Loucy (cell line): ENCODE data around the gene RBMS3.

Source experiments
- H2AFZ ChIP-seq: fragments of 200-600 bp; sonication (generic); 2 replicates; pipeline ENCODE4 v1.6.0; 2016; ENCODE audit warnings: antibody characterized with exemption, mild to moderate bottlenecking, low read length, moderate library complexity
- H3F3A ChIP-seq: fragments of 200-600 bp; 2 replicates; pipeline ENCODE4 v1.6.0; 2016; ENCODE audit warnings: antibody characterized with exemption, low read depth, mild to moderate bottlenecking
- H3K27me3 ChIP-seq: fragments of 200-600 bp; sonication (generic); 2 replicates; pipeline ENCODE4 v1.6.1; 2014; ENCODE audit warnings: low read length, mild to moderate bottlenecking; ENCODE audit not compliant: insufficient read depth, poor library complexity, severe bottlenecking
- H3K36me3 ChIP-seq: fragments of 200-600 bp; sonication (generic); 2 replicates; pipeline ENCODE4 v1.6.1; 2016; ENCODE audit warnings: low read length; ENCODE audit not compliant: insufficient read depth
- H3K4me1 ChIP-seq: fragments of 200-600 bp; sonication (generic); 2 replicates; pipeline ENCODE4 v1.5.1; 2014; ENCODE audit warnings: low read length, mild to moderate bottlenecking; ENCODE audit not compliant: insufficient read depth, poor library complexity, severe bottlenecking
- H3K4me2 ChIP-seq: fragments of 200-600 bp; sonication (generic); 2 replicates; pipeline ENCODE4 v1.6.0; 2014; ENCODE audit warnings: antibody characterized with exemption, low read length, low read depth, mild to moderate bottlenecking; ENCODE audit not compliant: poor library complexity, severe bottlenecking
- H3K4me3 ChIP-seq: fragments of 200-600 bp; sonication (generic); 2 replicates; pipeline ENCODE4 v1.5.1; 2014; ENCODE audit warnings: low read length, mild to moderate bottlenecking, mixed read lengths; ENCODE audit not compliant: poor library complexity, severe bottlenecking
- H3K79me2 ChIP-seq: fragments of 200-600 bp; sonication (generic); 2 replicates; pipeline ENCODE4 v1.6.1; 2014; ENCODE audit warnings: low read length; ENCODE audit not compliant: insufficient read depth
- H3K9ac ChIP-seq: fragments of 200-600 bp; sonication (generic); 2 replicates; pipeline ENCODE4 v1.6.0; 2014; ENCODE audit warnings: mild to moderate bottlenecking, low read depth, low read length, moderate library complexity; ENCODE audit not compliant: poor library complexity, severe bottlenecking
- H3K9me2 ChIP-seq: fragments of 200-600 bp; sonication (generic); replicated peaks from 2 replicates; pipeline ENCODE4 v1.6.1; 2016; ENCODE audit warnings: low read depth, low read length, mixed read lengths
- H3K9me3 ChIP-seq: fragments of 200-600 bp; sonication (generic); 2 replicates; pipeline ENCODE4 v1.6.1; 2014; ENCODE audit warnings: mild to moderate bottlenecking, antibody characterized with exemption, low read length, low read depth; ENCODE audit not compliant: insufficient read depth
- H4K20me1 ChIP-seq: fragments of 200-600 bp; sonication (generic); 2 replicates; pipeline ENCODE4 v1.6.0; 2014; ENCODE audit warnings: antibody characterized with exemption, low read length, mild to moderate bottlenecking; ENCODE audit not compliant: insufficient read depth, poor library complexity, severe bottlenecking
- EZH2phosphoT487 ChIP-seq: fragments of 200-600 bp; IDR thresholded peaks from 2 replicates; pipeline ENCODE4 v1.6.1; 2018; ENCODE audit warnings: antibody characterized with exemption, mild to moderate bottlenecking, moderate library complexity, borderline replicate concordance
- TF ChIP-seq, protein P1 (sequence below): fragments of 200-600 bp; sonication (generic); conservative IDR thresholded peaks from 2 replicates; pipeline ENCODE4 v1.5.1; 2014; ENCODE audit warnings: mild to moderate bottlenecking, antibody characterized with exemption, low read length

RBMS3 gene

DNA sequence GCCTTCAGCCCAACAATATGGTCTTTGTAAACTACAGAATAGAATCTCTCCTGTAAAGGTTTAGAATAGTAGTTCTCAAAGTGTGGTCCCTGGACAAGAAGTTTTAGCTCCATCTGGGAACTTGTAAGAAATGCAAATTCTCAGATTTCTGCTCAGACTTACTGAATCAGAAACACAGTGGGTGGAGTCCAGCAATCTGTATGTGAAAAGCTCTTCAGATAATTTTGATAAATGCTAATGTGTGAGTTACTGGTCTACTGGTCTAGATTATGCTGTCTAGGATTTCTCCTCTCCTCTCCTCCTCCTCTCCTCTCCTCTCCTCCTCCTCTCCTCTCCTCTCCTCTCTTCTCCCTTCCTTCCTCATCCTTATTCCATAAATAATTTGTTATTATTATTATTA is 57.5 kb downstream of the RBMS3 start:
- no peak for TF ChIP-seq EZH2phosphoT487
- TF ChIP-seq, protein P1, sequence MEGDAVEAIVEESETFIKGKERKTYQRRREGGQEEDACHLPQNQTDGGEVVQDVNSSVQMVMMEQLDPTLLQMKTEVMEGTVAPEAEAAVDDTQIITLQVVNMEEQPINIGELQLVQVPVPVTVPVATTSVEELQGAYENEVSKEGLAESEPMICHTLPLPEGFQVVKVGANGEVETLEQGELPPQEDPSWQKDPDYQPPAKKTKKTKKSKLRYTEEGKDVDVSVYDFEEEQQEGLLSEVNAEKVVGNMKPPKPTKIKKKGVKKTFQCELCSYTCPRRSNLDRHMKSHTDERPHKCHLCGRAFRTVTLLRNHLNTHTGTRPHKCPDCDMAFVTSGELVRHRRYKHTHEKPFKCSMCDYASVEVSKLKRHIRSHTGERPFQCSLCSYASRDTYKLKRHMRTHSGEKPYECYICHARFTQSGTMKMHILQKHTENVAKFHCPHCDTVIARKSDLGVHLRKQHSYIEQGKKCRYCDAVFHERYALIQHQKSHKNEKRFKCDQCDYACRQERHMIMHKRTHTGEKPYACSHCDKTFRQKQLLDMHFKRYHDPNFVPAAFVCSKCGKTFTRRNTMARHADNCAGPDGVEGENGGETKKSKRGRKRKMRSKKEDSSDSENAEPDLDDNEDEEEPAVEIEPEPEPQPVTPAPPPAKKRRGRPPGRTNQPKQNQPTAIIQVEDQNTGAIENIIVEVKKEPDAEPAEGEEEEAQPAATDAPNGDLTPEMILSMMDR: no peak

DNA sequence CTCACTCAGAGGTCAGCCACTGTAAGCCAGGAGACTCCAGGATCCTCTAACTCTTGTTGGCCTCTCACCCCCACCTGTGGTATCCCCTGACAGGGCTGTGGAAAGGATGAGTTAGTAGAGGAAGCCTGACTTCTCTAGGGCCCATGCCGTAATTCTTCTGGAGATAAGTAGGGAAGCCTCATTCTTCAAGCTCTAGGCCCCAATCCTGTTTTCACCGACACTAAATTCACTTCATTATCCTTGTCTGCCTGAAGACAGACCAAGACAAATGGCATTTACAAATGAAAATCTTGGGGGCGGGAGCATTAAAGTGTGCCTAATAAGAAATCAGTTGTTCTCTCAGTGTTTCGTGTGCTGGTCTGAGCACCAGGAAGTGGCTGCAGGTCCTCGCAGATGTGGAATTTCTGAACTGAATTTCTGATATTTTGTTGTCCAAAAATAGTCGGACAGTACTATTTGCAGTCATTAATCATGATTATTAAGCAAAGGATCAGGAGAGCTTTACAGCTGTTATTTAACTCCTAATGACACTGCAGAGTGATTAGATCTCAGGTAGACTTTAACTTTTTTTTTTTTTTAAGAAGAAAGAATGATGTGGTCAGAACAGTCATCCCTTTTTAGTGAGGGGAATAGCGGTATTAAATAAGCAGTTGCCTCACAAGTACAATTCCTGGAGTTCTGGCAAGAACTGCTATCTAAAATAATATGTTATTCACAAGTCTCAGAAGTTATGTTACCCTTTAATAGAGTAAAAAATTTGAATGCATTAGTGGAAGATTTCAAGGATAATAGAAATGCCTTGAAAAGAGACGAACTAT is 58.4 kb downstream of the RBMS3 start:
- H3K27me3 ChIP-seq: no peaks in the 10 kb centered on the region
- H4K20me1 ChIP-seq: no peaks in the 10 kb centered on the region
- H3K4me2 ChIP-seq: no peak overlapping the region
- H2AFZ ChIP-seq: no peak overlapping the region
- H3K9me2 ChIP-seq: no peaks in the 10 kb centered on the region
- no peak overlapping the region for H3K4me3 ChIP-seq
- no peaks in the 10 kb centered on the region for H3K9me3 ChIP-seq
- H3F3A ChIP-seq: no peaks in the 10 kb centered on the region
- H3K36me3 ChIP-seq: no peaks in the 10 kb centered on the region
- TF ChIP-seq, protein P1: no peak
- TF ChIP-seq EZH2phosphoT487: no peak
- H3K9ac ChIP-seq: no peak overlapping the region
- H3K4me1 ChIP-seq: no peaks in the 10 kb centered on the region
- no peaks in the 10 kb centered on the region for H3K79me2 ChIP-seq

More for the DNA sequence above, 57.5 kb downstream of the RBMS3 start:
- Histone ChIP-seq H3F3A (no peaks in the 10 kb centered on the region), H3K4me2 (no peak overlapping the region), H3K4me3 (no peak overlapping the region), H3K79me2 (no peaks in the 10 kb centered on the region), H3K9ac (no peak overlapping the region), H3K9me2 (no peaks in the 10 kb centered on the region), H3K9me3 (no peaks in the 10 kb centered on the region), H3K4me1 (no peaks in the 10 kb centered on the region), H3K27me3 (no peaks in the 10 kb centered on the region), H3K36me3 (no peaks in the 10 kb centered on the region), H2AFZ (no peak overlapping the region), H4K20me1 (no peaks in the 10 kb centered on the region)

DNA sequence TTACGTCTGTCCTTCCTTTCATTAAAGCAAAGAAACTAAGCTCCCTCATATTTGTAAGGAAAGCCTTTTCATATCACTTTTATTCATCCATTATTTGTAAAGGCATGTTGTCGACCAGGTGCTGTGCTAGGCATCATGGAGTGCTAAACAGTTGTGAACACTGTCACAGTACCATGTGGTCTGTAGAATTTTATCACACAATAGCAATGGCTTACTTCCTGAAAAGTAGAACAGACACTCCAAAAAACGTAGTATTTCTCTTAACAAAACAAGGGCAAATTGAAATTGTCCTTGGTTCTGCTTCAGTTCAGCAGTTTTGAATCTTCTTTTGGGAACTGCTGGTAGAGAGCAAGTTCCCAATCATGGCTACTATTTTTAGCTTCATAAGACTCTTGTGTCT is 63.3 kb downstream of the RBMS3 start:
- H3K4me2 ChIP-seq: no peak overlapping the region
- no peaks in the 10 kb centered on the region for H3F3A ChIP-seq
- no peak overlapping the region for H2AFZ ChIP-seq
- no peak overlapping the region for H3K9ac ChIP-seq
- H3K4me3 ChIP-seq: no peak overlapping the region
- H3K79me2 ChIP-seq: no peaks in the 10 kb centered on the region
- H3K9me3 ChIP-seq: no peaks in the 10 kb centered on the region
- no peaks in the 10 kb centered on the region for H3K9me2 ChIP-seq
- no peaks in the 10 kb centered on the region for H3K4me1 ChIP-seq
- H3K36me3 ChIP-seq: no peaks in the 10 kb centered on the region
- H4K20me1 ChIP-seq: no peaks in the 10 kb centered on the region
- H3K27me3 ChIP-seq: no peaks in the 10 kb centered on the region
- TF ChIP-seq, protein P1: no peak
- TF ChIP-seq EZH2phosphoT487: no peak
